CD4-positive, alpha-beta T cell treated with Interferon alpha-2 for 1 hour (primary cell): ENCODE measurements around the gene STMN3.

Source experiments
- DNase-seq, 2 donors: peaks; one replicate each; pipeline ENCODE4 v3.0.0-alpha.2; 2020 to 2022

Gene STMN3

DNA sequence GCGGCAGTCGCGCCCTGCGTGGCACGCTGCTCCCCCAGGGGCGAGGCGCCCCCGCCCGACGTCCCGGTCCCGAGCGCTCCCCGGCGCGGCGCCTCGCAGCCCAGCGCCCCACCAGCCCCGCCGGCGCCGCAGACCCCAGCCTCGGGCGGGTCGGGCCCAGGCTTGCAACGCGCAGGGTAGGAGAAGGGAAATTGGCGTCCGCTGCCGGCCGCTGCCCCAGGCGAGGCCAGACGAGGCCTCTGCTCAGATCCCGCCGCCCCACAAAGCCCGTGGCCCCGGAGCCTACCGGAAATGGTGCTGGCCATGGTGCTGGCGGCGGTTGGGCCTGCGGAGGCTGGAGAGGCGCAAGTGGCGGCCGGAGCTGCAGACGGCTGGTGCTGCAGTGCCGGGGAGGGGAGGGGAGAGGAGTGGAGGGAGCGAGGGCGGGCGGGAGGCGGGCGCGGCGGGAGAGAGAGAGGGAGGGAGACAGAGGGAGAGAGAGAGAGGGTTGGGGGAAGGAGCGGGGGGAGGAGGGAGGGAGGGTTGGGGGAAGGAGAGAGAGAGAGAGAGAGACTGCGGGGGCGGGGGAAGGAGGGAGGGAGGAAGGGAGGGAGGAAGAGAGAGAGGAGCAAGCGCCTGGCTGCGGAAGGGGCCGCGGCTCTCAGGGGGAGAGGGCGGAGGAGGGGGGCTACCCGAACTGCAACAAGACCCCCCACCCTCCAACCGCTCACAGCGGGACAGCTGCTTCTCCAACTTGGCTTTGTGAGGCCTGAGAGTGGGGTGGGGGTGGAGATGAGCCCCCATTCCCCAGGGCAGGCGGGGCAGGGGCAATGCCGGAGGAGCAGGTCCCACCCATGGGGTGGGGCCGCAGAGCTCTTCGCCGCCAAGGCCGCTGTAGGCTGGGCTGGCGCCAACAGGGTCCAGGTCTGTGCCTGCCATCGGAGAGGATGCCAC lies at the start of gene STMN3:
Gene STMN3 (minus strand): TSS at position 384 of the 933 bp plus-strand sequence. CDS start 79 bp downstream, at position 305.
- DNase-seq: peak; percentile 64 to 78

DNA sequence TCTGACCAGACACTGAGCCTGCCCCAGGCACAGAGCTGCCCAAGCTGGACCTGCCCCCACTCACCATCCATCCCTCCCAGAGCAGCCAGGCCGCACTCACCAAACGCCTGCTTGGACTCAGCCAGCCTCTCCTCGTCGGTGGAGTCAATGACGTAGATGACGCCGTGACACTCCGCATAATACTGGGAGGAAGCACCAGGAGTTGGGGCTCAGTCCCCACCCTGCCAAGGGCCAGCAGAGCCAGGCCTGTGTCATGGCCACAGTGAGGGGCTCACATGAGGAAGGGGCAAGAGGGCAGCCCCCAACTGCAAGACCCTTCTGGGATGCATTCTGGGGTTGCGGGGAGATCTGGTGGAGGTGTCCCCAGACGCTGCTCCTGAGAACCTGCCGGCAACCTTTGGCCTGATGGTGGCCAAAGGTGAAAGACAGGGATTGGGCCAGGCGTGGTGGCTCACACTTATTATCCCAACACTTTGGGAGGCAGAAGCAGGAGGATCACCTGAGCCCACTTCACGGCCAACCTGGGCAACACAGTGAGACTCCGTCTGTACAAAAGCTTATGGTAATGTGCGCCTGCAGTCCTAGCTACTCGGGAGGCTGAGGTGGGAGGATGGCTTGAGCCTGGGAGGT lies 48.9 kb upstream of the STMN3 start:
- DNase-seq: no peak

DNA sequence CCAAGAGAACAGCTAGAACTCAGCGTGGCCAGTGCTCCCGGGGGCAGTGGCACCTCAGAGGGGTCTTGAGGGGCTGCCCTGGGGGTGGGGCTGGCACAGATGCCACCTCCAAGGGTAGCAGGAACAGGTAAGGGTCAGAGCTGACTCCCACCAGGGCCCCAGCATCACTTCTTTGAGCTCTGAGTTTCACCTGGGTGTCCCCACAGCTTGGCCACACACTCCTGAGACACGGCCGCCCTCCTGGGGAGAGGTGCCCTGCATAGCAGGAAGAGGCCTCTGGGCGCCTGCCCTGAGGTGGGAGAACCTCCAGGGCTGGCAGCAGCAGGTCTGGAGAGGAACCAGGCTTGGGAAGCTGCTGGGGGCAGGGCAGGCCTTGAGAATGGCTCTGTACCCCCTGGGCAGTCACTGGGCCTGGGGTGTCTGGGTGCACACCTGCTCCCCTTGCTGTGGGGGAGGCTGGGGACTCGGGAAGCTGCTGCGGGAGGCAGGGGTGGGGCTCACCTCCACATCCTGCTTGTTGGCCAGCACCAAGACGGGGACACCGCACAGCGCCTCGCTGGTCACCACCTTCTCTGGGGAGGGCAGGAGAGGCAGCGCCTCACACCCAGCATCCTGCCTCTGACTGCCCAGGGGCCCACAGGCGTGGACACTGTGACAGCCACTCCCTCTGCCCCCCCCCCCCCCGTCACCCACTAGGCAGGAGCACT lies 48.3 kb upstream of the STMN3 start:
- DNase-seq: no peak

DNA sequence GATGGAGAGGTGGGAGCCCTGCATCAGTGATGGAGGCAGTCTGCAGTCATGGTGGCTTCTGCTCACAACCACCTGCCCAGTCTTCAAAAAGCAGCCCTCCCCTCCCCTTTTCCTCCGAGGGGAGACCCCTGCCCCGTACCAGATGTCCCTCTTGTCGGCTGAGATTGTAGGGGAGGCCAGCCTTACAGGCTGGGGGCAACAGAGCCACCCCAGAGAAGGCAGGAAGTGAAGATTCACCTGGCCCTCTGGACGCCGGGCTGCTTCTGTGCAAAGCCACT lies 47.8 kb upstream of the STMN3 start:
- no peak for DNase-seq

DNA sequence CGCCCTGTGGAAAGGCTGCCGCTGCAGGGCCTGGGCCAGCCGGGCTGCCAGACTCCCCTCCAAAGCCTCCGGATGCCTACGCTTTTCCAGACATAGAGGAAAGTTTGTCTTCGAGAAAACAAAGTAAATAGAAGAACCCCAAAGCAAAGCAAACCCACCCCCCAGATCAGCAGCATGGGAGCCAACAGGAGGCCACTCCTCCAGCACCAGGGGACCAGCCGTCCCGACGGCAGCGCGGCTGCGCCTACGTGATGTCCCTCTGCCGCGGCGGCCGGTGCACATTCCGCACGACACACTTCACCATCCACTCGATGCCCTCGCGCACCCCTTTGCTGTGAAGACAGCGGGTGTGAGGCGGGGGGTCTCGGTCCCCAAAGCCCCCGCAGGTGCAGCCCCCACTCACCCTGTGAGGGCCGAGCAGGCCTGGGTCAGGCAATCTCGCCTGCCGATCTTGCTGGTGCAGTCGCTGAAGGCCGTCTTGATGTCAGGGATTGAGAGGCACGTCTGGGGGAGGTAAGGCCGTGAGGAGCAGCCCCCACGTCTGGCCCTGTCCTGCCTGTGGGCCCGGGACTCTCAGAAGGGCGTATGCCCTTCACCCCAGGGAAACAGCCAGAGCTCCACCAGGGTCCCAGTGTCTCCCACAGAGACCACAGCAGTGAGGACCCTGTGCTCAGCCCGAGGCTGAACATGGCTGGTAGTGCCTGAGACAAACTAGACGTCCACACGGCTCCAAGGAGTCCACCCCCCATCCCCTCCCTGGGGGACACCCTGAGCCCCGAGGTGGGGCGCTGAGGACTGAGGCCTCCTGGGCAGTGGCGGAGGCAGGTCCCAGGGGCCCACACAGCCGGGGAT lies 47.2 kb upstream of the STMN3 start:
- no peak for DNase-seq

DNA sequence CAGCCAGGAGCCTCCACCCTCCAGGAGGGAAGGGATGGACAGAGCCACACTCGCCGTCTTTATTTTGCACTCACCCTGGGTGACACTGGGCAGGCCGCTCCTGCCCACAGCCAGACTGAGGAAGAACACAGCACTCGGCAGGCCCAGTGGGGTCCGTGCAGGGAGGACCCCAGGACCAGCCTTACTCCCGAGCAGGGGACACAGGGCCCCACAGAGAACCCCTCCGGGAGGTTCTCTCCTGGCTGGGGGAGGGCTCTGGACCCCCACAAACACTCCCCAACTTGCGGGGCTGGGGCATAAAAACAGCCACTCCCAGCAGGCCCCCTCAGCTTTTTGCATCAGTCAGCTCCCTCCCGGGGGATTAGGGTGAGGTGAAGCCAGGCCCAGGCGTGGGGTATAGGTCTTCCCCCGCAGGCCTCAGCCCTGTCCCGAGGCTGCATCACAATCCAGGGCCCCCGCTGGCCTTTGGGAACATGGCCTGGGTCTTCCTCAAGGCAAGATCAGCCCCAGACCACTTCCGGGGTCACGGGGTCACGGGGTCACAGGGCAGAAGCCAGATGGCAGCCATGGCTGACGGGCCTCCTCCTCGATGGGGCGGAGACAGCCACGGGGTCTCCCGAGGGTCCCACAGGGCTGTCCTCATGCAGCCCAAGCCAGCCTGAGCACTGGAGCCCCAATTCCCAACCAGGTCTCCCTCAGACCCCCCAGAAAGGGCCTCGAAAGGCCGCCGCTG lies 46.4 kb upstream of the STMN3 start:
- no peak for DNase-seq

DNA sequence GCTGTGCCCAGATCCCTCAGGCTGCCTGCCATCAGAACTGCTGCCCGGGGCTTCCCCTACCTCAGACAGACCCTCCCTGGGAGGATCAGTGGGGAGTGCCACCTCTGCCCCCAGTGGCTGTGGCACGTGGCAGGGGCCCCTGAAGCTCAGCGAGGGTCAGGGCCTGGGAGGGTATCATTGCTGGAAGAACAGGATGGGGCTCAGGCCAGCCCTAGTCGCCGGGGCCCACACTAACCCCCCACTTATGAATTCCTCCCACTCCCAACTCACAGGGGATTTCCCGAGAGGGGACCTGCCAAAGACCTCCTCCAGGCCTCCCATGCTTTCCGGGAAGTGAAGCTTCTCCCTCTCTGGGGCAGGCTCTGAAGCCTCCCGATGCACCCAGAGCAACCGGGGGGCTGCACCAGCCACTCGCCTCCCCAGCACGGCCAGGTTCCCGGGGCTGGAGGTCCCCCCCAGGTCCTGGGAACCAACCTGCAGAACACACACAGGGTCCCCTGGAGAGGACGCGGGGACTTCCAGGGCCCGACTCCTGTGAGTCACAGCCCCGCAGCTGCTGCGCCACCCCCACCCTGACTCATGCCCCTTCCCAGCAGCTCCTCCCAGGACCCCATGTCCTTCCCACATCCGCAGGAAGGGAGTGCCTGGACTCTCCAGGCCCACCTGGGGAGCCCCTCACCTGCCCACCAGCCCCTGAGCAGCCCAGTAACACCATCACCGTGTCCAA lies 45.7 kb upstream of the STMN3 start:
- DNase-seq: no peak

DNA sequence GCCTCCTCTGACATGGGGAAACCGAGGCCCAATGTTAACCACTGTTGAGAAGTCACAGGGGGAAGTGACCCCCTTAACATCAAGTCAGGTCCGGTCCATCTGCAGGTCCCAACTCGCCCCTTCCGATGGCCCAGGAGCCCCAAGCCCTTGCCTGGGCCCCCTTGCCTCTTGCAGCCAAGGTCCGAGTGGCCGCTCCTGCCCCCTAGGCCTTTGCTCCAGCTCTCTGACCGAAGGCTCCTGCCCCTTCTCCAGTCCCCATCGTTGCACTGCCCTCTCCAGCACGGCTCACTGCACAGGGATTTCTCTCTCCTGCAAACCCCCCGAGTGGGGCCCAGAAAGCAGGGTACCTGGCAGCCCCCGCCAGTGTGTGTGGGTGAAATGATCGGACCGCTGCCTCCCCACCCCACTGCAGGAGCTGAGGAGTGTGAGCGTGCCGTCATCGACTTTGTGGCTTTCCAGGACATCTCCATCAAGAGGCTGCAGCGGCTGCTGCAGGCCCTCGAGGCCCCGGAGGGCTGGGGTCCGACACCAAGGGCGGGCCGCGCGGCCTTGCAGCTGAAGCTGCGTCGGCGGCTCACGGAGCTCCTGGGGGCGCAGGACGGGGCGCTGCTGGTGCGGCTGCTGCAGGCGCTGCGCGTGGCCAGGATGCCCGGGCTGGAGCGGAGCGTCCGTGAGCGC lies 44.8 kb upstream of the STMN3 start:
- no peak for DNase-seq

DNA sequence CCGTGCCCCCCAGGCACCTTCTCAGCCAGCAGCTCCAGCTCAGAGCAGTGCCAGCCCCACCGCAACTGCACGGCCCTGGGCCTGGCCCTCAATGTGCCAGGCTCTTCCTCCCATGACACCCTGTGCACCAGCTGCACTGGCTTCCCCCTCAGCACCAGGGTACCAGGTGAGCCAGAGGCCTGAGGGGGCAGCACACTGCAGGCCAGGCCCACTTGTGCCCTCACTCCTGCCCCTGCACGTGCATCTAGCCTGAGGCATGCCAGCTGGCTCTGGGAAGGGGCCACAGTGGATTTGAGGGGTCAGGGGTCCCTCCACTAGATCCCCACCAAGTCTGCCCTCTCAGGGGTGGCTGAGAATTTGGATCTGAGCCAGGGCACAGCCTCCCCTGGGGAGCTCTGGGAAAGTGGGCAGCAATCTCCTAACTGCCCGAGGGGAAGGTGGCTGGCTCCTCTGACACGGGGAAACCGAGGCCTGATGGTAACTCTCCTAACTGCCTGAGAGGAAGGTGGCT lies 44.2 kb upstream of the STMN3 start:
- DNase-seq: no peak

DNA sequence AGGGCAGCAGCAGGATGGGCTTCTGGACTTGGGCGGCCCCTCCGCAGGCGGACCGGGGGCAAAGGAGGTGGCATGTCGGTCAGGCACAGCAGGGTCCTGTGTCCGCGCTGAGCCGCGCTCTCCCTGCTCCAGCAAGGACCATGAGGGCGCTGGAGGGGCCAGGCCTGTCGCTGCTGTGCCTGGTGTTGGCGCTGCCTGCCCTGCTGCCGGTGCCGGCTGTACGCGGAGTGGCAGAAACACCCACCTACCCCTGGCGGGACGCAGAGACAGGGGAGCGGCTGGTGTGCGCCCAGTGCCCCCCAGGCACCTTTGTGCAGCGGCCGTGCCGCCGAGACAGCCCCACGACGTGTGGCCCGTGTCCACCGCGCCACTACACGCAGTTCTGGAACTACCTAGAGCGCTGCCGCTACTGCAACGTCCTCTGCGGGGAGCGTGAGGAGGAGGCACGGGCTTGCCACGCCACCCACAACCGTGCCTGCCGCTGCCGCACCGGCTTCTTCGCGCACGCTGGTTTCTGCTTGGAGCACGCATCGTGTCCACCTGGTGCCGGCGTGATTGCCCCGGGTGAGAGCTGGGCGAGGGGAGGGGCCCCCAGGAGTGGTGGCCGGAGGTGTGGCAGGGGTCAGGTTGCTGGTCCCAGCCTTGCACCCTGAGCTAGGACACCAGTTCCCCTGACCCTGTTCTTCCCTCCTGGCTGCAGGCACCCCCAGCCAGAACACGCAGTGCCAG lies 43.6 kb upstream of the STMN3 start, which contains the start of gene TNFRSF6B:
Gene TNFRSF6B (plus strand): TSS at position 25 of the 729 bp plus-strand sequence. CDS start 116 bp downstream, at position 141.
- DNase-seq: no peak

DNA sequence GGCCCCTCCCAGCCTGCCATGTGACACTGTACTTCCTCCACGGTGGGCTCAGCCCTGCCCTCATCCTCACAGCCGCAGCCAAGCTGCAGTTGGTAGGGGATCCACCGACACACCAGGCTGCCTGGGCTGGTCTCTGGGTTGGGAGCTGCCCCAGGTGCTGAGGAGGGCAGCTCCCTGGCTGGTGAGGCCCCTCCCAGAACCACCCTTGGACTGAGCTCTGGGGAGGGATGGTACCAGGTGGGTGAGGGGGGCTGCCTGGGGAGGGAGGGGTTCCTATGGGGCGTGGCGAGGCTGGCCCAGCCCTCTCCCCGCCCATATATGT lies 43.0 kb upstream of the STMN3 start:
- peak; percentile 34 to 39 for DNase-seq

DNA sequence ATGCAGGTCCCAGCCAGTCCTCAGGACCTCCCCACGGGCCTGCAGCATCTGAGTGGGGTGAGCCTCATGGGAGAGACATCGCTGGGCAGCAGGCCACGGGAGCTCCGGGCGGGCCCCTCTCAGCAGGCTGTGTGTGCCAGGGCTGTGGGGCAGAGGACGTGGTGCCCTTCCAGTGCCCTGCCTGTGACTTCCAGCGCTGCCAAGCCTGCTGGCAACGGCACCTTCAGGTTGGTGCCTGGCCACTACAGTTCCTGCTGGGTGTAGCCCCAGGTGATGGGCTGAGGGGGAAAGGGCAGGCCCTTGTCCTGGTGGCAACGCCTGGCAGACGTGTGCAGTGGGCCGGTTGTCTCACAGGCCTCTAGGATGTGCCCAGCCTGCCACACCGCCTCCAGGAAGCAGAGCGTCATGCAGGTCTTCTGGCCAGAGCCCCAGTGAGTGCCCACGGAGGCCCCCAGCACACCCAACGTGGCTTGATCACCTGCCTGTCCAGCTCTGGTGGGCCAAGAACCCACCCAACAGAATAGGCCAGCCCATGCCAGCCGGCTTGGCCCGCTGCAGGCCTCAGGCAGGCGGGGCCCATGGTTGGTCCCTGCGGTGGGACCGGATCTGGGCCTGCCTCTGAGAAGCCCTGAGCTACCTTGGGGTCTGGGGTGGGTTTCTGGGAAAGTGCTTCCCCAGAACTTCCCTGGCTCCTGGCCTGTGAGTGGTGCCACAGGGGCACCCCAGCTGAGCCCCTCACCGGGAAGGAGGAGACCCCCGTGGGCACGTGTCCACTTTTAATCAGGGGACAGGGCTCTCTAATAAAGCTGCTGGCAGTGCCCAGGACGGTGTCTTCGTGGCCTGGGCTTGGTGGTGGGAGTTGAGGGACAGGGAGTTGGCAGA lies 42.4 kb upstream of the STMN3 start:
- no peak for DNase-seq

DNA sequence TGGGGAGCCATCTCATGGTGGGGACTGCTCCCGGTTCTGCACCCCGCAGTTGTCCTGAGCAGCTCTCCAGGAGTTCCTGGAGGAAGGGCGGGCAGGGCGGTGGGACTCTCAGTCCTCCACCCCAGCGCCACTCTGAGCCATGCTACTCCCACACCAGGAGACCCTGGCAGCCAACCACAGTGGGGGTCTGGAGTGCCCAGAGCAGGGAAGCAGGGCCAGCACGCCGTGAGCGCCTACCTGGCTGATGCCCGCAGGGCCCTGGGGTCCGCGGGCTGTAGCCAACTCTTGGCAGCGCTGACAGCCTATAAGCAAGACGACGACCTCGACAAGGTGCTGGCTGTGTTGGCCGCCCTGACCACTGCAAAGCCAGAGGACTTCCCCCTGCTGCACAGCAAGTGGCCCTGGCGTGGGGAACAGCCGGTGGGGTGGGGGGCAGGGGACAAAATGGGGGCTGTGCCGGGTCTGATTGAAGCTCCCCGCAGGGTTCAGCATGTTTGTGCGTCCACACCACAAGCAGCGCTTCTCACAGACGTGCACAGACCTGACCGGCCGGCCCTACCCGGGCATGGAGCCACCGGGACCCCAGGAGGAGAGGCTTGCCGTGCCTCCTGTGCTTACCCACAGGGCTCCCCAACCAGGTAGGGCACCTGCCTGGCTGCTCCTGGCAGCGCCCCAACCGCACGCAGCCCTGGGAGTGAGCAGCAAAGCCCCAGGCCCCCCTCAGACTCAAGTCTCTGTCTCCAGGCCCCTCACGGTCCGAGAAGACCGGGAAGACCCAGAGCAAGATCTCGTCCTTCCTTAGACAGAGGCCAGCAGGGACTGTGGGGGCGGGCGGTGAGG lies 41.6 kb upstream of the STMN3 start:
- DNase-seq: no peak

DNA sequence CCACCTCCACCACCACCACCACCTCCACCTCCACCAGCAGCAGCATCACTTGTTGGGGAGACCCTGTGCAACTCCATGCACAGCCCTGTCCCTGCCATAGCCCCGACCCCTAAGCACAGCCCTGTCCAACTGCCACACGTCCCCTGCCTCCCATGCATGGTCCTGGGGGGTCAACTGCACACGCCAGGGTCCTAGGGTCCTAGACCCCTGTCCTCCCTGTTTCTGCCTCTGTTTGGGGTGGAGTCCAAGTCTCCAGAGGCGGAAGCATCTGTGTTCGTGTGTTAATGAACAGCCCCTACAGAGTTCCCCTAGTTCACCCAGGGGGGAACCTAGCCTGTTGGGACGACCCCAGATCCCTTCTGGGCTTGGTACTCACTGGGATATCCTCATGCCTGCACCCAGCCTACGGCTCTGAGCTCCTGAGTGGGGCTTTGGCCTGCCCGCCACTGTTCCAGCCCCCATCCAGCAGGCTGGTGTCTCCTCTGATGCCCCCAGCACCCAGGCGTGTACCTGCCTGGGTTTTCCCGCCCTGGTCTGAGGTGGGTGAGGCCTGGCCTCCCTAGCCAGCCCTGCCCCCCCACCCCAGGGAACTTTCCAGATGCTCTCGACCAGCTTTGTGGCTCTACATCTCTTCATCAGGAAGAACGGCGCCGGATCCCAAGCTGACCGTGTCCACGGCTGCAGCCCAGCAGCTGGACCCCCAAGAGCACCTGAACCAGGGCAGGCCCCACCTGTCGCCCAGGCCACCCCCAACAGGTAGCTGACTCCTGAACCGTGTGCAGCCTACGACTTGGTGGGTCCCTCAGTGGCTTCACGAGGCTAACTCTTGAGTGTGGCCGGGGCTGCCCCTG lies 40.7 kb upstream of the STMN3 start:
- no peak for DNase-seq

DNA sequence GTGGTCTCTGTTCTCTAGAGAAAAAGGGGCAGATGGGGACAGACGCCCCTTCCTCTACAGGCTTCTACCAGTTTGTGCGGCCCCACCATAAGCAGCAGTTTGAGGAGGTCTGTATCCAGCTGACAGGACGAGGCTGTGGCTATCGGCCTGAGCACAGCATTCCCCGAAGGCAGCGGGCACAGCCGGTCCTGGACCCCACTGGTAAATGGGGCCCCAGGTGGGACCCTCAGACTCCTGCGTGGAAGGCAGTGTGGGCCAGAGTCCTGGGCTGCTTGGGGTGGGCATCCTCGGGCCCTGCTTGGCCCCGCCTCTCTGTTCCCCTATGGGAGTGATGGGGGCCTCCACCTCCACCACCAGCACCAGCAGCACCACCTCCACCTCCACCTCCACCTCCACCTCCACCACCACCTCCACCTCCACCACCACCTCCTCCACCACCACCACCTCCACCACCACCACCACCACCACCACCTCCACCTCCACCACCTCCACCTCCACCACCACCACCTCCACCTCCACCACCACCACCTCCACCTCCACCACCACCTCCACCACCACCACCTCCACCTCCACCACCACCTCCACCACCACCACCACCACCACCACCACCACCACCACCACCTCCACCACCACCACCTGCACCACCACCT lies 40.0 kb upstream of the STMN3 start:
- DNase-seq: no peak

DNA sequence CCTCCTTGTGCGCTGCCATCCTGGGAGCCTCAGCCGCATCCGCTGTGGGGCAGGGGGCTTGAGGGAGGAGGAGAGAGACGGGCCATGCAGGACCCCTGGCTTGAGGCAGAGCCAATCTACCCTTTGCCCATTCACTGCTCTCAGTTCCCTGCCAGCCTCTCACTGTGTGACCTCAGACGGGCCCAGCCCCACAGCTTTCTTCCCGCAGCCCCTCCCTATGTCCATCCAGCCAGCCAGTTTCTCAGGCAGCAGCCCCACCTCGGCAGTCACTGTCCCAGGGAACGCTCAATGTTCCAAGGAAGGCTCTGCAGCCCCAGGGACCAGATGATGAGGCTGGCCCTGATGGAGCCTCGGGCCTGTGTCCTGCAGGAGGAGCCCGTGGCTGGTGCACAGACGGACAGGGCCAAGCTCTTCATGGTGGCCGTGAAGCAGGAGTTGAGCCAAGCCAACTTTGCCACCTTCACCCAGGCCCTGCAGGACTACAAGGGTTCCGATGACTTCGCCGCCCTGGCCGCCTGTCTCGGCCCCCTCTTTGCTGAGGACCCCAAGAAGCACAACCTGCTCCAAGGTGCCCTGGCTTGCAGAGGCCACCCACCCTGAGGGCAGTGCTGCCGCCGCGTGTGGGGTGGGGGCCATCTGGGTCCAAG lies 39.3 kb upstream of the STMN3 start:
- no peak for DNase-seq
